ENCODE measurements around the gene MAP10.

The MAP10 gene

DNA sequence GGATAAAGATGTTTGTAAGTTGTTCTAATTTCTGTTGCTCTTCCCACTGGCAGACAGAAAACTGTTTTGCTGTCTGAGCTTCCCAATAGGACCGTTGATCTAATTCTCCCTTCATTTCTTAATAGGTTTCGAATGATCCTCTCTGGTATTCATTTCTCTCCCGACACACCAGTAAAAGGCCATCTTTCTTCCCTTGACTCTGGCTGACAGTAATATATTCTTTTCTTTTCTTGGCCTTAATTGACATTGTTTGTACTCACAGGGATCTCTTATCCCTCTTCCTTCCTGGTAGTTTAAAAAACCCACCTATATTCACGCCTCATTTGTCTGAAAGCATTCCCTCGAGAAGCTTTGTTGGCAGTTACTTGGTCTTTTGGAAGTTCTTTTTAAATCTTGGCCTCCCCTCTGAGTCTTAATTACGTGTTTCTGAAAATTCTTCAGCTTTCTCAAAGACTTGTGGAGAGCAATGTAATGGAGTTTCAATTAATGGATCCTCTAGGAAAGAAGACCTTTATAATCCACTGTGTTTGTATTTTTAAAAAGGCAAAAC is 40.3 kb downstream of the MAP10 start:
- TF ChIP-seq, protein P1, sequence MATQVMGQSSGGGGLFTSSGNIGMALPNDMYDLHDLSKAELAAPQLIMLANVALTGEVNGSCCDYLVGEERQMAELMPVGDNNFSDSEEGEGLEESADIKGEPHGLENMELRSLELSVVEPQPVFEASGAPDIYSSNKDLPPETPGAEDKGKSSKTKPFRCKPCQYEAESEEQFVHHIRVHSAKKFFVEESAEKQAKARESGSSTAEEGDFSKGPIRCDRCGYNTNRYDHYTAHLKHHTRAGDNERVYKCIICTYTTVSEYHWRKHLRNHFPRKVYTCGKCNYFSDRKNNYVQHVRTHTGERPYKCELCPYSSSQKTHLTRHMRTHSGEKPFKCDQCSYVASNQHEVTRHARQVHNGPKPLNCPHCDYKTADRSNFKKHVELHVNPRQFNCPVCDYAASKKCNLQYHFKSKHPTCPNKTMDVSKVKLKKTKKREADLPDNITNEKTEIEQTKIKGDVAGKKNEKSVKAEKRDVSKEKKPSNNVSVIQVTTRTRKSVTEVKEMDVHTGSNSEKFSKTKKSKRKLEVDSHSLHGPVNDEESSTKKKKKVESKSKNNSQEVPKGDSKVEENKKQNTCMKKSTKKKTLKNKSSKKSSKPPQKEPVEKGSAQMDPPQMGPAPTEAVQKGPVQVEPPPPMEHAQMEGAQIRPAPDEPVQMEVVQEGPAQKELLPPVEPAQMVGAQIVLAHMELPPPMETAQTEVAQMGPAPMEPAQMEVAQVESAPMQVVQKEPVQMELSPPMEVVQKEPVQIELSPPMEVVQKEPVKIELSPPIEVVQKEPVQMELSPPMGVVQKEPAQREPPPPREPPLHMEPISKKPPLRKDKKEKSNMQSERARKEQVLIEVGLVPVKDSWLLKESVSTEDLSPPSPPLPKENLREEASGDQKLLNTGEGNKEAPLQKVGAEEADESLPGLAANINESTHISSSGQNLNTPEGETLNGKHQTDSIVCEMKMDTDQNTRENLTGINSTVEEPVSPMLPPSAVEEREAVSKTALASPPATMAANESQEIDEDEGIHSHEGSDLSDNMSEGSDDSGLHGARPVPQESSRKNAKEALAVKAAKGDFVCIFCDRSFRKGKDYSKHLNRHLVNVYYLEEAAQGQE (IDR thresholded peaks at IDR 0.05; ENCODE audit: insufficient read depth in 1 of 2, low read depth in 2 of 2, low read length in 2 of 2): no peak
- TF ChIP-seq FOXP2 (optimal IDR thresholded peaks at IDR 0.05; ENCODE audit: borderline replicate concordance, extremely low read depth, extremely low read length, insufficient read depth): no peak
- no peak for TF ChIP-seq SIN3A (IDR thresholded peaks at IDR 0.05; ENCODE audit: borderline replicate concordance, insufficient read depth, low read length)
- no peak for TF ChIP-seq TAF1 (IDR thresholded peaks at IDR 0.05; ENCODE audit: borderline replicate concordance, insufficient read depth, low read length)
- no peak for TF ChIP-seq POLR2AphosphoS5 (IDR thresholded peaks at IDR 0.05; ENCODE audit: low read depth, low read length)

DNA sequence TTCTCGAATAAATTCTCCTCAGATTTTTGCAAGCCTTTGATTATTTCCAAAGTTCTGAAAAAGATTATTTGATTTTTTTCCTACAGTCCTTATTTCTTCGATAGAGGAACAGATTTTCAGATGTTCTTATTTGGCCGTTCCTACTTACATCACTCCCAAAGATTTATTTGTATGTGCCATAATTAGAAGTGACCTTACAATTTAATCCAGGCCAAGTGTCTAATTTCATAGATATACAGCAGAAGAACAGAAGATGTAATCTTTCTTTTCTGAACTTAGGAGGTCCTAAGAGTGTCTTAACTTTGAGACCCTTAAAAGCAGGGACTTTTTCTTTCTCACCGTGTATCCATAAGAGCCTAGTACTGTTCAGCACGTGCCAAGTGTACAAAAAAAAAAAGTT is 46.3 kb downstream of the MAP10 start:
- TF ChIP-seq FOXP2 (optimal IDR thresholded peaks at IDR 0.05; ENCODE audit: borderline replicate concordance, extremely low read depth, extremely low read length, insufficient read depth): no peak
- TF ChIP-seq, protein P1 (IDR thresholded peaks at IDR 0.05; ENCODE audit: insufficient read depth in 1 of 2, low read depth in 2 of 2, low read length in 2 of 2): no peak
- TF ChIP-seq POLR2AphosphoS5 (IDR thresholded peaks at IDR 0.05; ENCODE audit: low read depth, low read length): no peak
- TF ChIP-seq TAF1 (IDR thresholded peaks at IDR 0.05; ENCODE audit: borderline replicate concordance, insufficient read depth, low read length): no peak
- TF ChIP-seq SIN3A (IDR thresholded peaks at IDR 0.05; ENCODE audit: borderline replicate concordance, insufficient read depth, low read length): no peak

DNA sequence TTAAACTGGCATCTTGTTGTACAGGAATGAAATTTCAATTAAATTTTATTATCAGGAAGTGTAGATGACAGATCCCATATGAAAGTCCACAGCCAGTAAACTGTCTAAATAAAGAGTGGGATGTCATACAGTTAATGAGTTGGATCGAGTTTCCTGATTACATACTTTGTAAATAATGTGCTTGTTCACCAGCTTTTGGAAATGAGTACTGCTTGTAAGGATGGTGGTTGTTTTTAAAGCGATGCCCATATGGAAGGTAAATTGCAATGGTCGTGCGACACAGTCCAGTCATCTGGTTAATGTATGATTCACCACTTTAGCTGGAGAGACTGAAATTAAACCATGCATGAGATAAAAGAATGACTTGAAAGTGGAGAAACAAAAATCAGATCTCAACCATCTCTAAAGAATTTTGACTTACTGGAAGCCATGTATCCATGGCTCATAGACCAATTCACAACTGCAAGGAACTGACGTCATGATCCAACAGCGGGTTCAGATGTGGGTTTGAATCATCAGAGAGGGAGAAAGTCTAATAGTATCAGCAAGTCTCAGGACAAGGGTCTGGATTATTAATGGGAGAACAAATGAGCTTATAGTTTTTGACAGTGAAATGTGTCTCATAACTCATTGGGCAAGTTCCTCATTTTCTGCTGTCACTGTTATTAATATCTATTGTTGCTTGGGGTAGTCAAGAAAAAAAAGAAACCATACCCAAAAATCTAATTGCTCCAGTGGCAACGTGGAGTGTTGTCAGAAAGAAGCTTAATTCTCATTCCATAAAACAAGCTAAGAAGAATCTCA is 49.0 kb downstream of the MAP10 start:
- TF ChIP-seq SIN3A (IDR thresholded peaks at IDR 0.05; ENCODE audit: borderline replicate concordance, insufficient read depth, low read length): no peak
- no peak for TF ChIP-seq TAF1 (IDR thresholded peaks at IDR 0.05; ENCODE audit: borderline replicate concordance, insufficient read depth, low read length)
- TF ChIP-seq, protein P1 (IDR thresholded peaks at IDR 0.05; ENCODE audit: insufficient read depth in 1 of 2, low read depth in 2 of 2, low read length in 2 of 2): no peak
- no peak for TF ChIP-seq FOXP2 (optimal IDR thresholded peaks at IDR 0.05; ENCODE audit: borderline replicate concordance, extremely low read depth, extremely low read length, insufficient read depth)
- no peak for TF ChIP-seq POLR2AphosphoS5 (IDR thresholded peaks at IDR 0.05; ENCODE audit: low read depth, low read length)

DNA sequence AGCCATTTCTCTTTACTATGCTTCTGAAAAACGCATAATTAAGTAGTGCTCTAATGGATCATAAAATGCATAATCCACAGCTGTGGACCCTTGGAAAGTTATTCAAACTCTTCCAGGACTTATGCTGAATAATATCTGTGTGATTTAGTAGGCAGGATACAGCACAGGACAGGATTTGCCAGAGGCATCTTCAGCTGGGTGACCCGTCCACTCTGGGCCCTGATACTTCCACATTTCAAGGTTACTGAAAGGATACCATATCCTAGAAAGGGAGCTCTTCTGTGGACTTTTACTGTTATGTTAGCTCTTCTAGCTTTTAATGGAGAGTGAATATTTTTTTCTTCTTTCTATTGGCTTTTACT is 49.6 kb downstream of the MAP10 start:
- TF ChIP-seq POLR2AphosphoS5 (IDR thresholded peaks at IDR 0.05; ENCODE audit: low read depth, low read length) (no peak), SIN3A (IDR thresholded peaks at IDR 0.05; ENCODE audit: borderline replicate concordance, insufficient read depth, low read length) (no peak), TAF1 (IDR thresholded peaks at IDR 0.05; ENCODE audit: borderline replicate concordance, insufficient read depth, low read length) (no peak), FOXP2 (optimal IDR thresholded peaks at IDR 0.05; ENCODE audit: borderline replicate concordance, extremely low read depth, extremely low read length, insufficient read depth) (no peak)
- TF ChIP-seq, protein P1 (IDR thresholded peaks at IDR 0.05; ENCODE audit: insufficient read depth in 1 of 2, low read depth in 2 of 2, low read length in 2 of 2): no peak

Data from PFSK-1 (cell line).